ENCODE data around the gene CFHR2. TPM values are rescaled to one million over a fixed set of nuclear protein-coding genes. Genes with fewer than 3 reads are reported as not detected.
"Not testable (repeated sequence)": the region's sequence is repeated elsewhere in the genome, so short reads cannot be mapped to it uniquely, and the experiment has no call there.

Gene CFHR2
- total and polyA plus RNA-seq, 2 of the 8 experiments (the other 6 are each of a cell fraction or from before 2014, with no cell fraction given): not detected

GRCh38 chr1:196912283-196912682 lies 31.3 kb upstream of the CFHR2 start:
- CTCF ChIA-PET (ENCODE audit: partially characterized antibody): interaction anchor here (1.5 kb wide), 1 partner anchor 15 kb away, joined by 3 read pairs; no protein-coding TSS in a partner anchor
- 60% methylated on average over 5 of the region's 5 CpGs; no CpG with 5 or more reads in 1 of the 2 experiments for WGBS, 2 experiments (ENCODE audit: extremely low coverage in 1 of 2, insufficient coverage in 1 of 2, insufficient read length in 1 of 2, insufficient replicate concordance in 2 of 2, low coverage in 1 of 2, low lambda C conversion rate in 2 of 2, missing lambda C conversion rate in 1 of 2)
- DNase-seq (ENCODE audit: low read depth in 1 of 2, low spot score in 2 of 2): not testable (repeated sequence)

GRCh38 chr1:196926839-196927238 lies 16.7 kb upstream of the CFHR2 start:
- H2AFZ ChIP-seq (ENCODE audit: low read length); DNase-seq (ENCODE audit: low read depth in 1 of 2, low spot score in 2 of 2); H4K91ac ChIP-seq (replicated peaks; ENCODE audit: insufficient read length, low read length); H3K23me2 ChIP-seq (ENCODE audit: low read depth, low read length); H4K20me1 ChIP-seq (replicated peaks in 1 of 2; ENCODE audit: control insufficient read depth in 1 of 2, insufficient read depth in 2 of 2, low read length in 2 of 2); H3K14ac ChIP-seq (ENCODE audit: insufficient read length); H3K18ac ChIP-seq (ENCODE audit: extremely low read depth, low read length); H3K79me2 ChIP-seq (ENCODE audit: control insufficient read depth in 1 of 2, insufficient read depth in 2 of 2, low read length in 2 of 2); H3K27ac ChIP-seq (ENCODE audit: low read depth, low read length); CTCF ChIA-PET (ENCODE audit: partially characterized antibody); H3K36me3 ChIP-seq (ENCODE audit: control insufficient read depth in 2 of 4, insufficient read depth in 4 of 4, low read length in 3 of 4); H3K9me3 ChIP-seq (ENCODE audit: insufficient read depth in 2 of 2, low read depth in 1 of 2, low read length in 1 of 2); H4K5ac ChIP-seq (ENCODE audit: insufficient read length, low read depth, low read length); H3K4me3 ChIP-seq (ENCODE audit: extremely low read depth in 1 of 4, insufficient read depth in 2 of 4, low read depth in 3 of 4, low read length in 4 of 4); H2BK15ac ChIP-seq (ENCODE audit: low read length); H2BK12ac ChIP-seq (ENCODE audit: low read depth, low read length); H3K27me3 ChIP-seq (replicated peaks in 1 of 4; ENCODE audit: control insufficient read depth in 3 of 4, extremely low read depth in 1 of 4, insufficient read depth in 3 of 4, low read length in 3 of 4); H3K4me1 ChIP-seq (replicated peaks in 1 of 4; ENCODE audit: control insufficient read depth in 3 of 4, insufficient read depth in 4 of 4, low read length in 3 of 4); H3K23ac ChIP-seq (ENCODE audit: insufficient read length); H3K4me2 ChIP-seq (ENCODE audit: insufficient read depth in 1 of 2, low read depth in 2 of 2, low read length in 2 of 2); H2BK5ac ChIP-seq (ENCODE audit: low read depth, low read length); H3K79me1 ChIP-seq (ENCODE audit: low read depth, low read length); FAIRE-seq; H3K4ac ChIP-seq (replicated peaks; ENCODE audit: insufficient read length, low read depth, low read length); POLR2A ChIA-PET (ENCODE audit: partially characterized antibody); H2BK120ac ChIP-seq (replicated peaks; ENCODE audit: low read depth, low read length); H2BK20ac ChIP-seq (ENCODE audit: low read length); H4K8ac ChIP-seq (ENCODE audit: extremely low read depth, insufficient read depth, low read length); H2AK5ac ChIP-seq (ENCODE audit: low read depth, low read length); H3K9ac ChIP-seq (replicated peaks in 1 of 4; ENCODE audit: extremely low read depth in 1 of 4, low read depth in 3 of 4, low read length in 3 of 4); H3K56ac ChIP-seq (replicated peaks; ENCODE audit: insufficient read length, low read depth, low read length): not testable (repeated sequence)
- 89% methylated on average over 1 of the region's 1 CpG; no CpG with 5 or more reads in 1 of the 2 experiments for WGBS, 2 experiments (ENCODE audit: extremely low coverage in 1 of 2, insufficient coverage in 1 of 2, insufficient read length in 1 of 2, insufficient replicate concordance in 2 of 2, low coverage in 1 of 2, low lambda C conversion rate in 2 of 2, missing lambda C conversion rate in 1 of 2)

More at GRCh38 chr1:196912283-196912682, 31.3 kb upstream of the CFHR2 start:
- H4K20me1 ChIP-seq (replicated peaks in 1 of 2; ENCODE audit: control insufficient read depth in 1 of 2, insufficient read depth in 2 of 2, low read length in 2 of 2); H3K18ac ChIP-seq (ENCODE audit: extremely low read depth, low read length); POLR2A ChIA-PET (ENCODE audit: partially characterized antibody); H3K4me3 ChIP-seq (ENCODE audit: extremely low read depth in 1 of 4, insufficient read depth in 2 of 4, low read depth in 3 of 4, low read length in 4 of 4); H3K79me1 ChIP-seq (ENCODE audit: low read depth, low read length); H2BK12ac ChIP-seq (ENCODE audit: low read depth, low read length); H2AFZ ChIP-seq (ENCODE audit: low read length); H3K4ac ChIP-seq (replicated peaks; ENCODE audit: insufficient read length, low read depth, low read length); H3K56ac ChIP-seq (replicated peaks; ENCODE audit: insufficient read length, low read depth, low read length); H2BK5ac ChIP-seq (ENCODE audit: low read depth, low read length); H3K23me2 ChIP-seq (ENCODE audit: low read depth, low read length); H3K4me2 ChIP-seq (ENCODE audit: insufficient read depth in 1 of 2, low read depth in 2 of 2, low read length in 2 of 2); H4K5ac ChIP-seq (ENCODE audit: insufficient read length, low read depth, low read length); H3K23ac ChIP-seq (ENCODE audit: insufficient read length); H3K79me2 ChIP-seq (ENCODE audit: control insufficient read depth in 1 of 2, insufficient read depth in 2 of 2, low read length in 2 of 2); H3K36me3 ChIP-seq (ENCODE audit: control insufficient read depth in 2 of 4, insufficient read depth in 4 of 4, low read length in 3 of 4); H3K27ac ChIP-seq (ENCODE audit: low read depth, low read length); H3K4me1 ChIP-seq (replicated peaks in 1 of 4; ENCODE audit: control insufficient read depth in 3 of 4, insufficient read depth in 4 of 4, low read length in 3 of 4); H3K14ac ChIP-seq (ENCODE audit: insufficient read length); H2AK5ac ChIP-seq (ENCODE audit: low read depth, low read length); H2BK15ac ChIP-seq (ENCODE audit: low read length); FAIRE-seq; H3K9me3 ChIP-seq (ENCODE audit: insufficient read depth in 2 of 2, low read depth in 1 of 2, low read length in 1 of 2); H3K27me3 ChIP-seq (replicated peaks in 1 of 4; ENCODE audit: control insufficient read depth in 3 of 4, extremely low read depth in 1 of 4, insufficient read depth in 3 of 4, low read length in 3 of 4); H2BK120ac ChIP-seq (replicated peaks; ENCODE audit: low read depth, low read length); H4K8ac ChIP-seq (ENCODE audit: extremely low read depth, insufficient read depth, low read length); H2BK20ac ChIP-seq (ENCODE audit: low read length); H4K91ac ChIP-seq (replicated peaks; ENCODE audit: insufficient read length, low read length); H3K9ac ChIP-seq (replicated peaks in 1 of 4; ENCODE audit: extremely low read depth in 1 of 4, low read depth in 3 of 4, low read length in 3 of 4): not testable (repeated sequence)
